GM21723 (cell line): ENCODE results near the gene MYCL.
"Not testable (repeated sequence)": the region's sequence is repeated elsewhere in the genome, so short reads cannot be mapped to it uniquely, and the experiment has no call there.

Source experiments
- ATAC-seq: cut with Tn5 transposase; IDR thresholded peaks from one replicate; pipeline ENCODE4 v1.9.1; 2021; ENCODE audit warnings: mild to moderate bottlenecking, moderate library complexity; ENCODE audit not compliant: unreplicated experiment

The MYCL gene

GRCh38 chr1:39919545-39919944 lies 17.8 kb upstream of the MYCL start:
- no peak for ATAC-seq

GRCh38 chr1:39917825-39918224 lies 16.1 kb upstream of the MYCL start:
- no peak for ATAC-seq

GRCh38 chr1:39915499-39916129 lies 13.9 kb upstream of the MYCL start:
- no peak for ATAC-seq

GRCh38 chr1:39913136-39913535 lies 11.4 kb upstream of the MYCL start:
- ATAC-seq, result not testable (repeated sequence)

GRCh38 chr1:39910263-39910662 lies 8.5 kb upstream of the MYCL start:
- no peak for ATAC-seq

GRCh38 chr1:39908534-39908933 lies 6.8 kb upstream of the MYCL start:
- no peak for ATAC-seq

GRCh38 chr1:39907528-39908453 lies 6.1 kb upstream of the MYCL start:
- no peak for ATAC-seq

- no peak for ATAC-seq
These were observed 3.5 kb upstream of the MYCL start for GRCh38 chr1:39905172-39905571.

- ATAC-seq, result no peak
These were observed 717 bp upstream of the MYCL start for GRCh38 chr1:39902460-39902807.

- peak; percentile 18 for ATAC-seq
These were observed 328 bp downstream of the MYCL start for GRCh38 chr1:39901464-39901713.

- no peak for ATAC-seq
These were observed 854 bp downstream of the MYCL start for GRCh38 chr1:39900662-39901463.

- ATAC-seq, result no peak
These were observed 1.8 kb downstream of the MYCL start for GRCh38 chr1:39899611-39900538.

- no peak for ATAC-seq
These were observed 2.8 kb downstream of the MYCL start for GRCh38 chr1:39898648-39899603.

- ATAC-seq, result no peak
These were observed 3.5 kb downstream of the MYCL start for GRCh38 chr1:39898191-39898590.

- ATAC-seq, result no peak
These were observed 4.6 kb downstream of the MYCL start for GRCh38 chr1:39896909-39897685.

- ATAC-seq, result no peak
These were observed 5.8 kb downstream of the MYCL start for GRCh38 chr1:39895731-39896480.

- ATAC-seq, result no peak
These were observed 6.7 kb downstream of the MYCL start for GRCh38 chr1:39894884-39895495.
